Measurements from ENCODE around the gene SP140.
"Not testable (repeated sequence)": the region's sequence is repeated elsewhere in the genome, so short reads cannot be mapped to it uniquely, and the experiment has no call there.

SP140 gene

GRCh38 chr2:230327418-230328154 lies 102.0 kb downstream of the SP140 start:
- DNase-seq, result no peak

GRCh38 chr2:230328155-230328458 lies 102.6 kb downstream of the SP140 start:
- DNase-seq, result no peak

GRCh38 chr2:230329946-230330605 lies 104.5 kb downstream of the SP140 start:
- no peak for DNase-seq

- DNase-seq, result no peak
Measured at GRCh38 chr2:230330725-230331124, 105.2 kb downstream of the SP140 start.

- DNase-seq, result no peak
Measured at GRCh38 chr2:230335461-230335863, 109.9 kb downstream of the SP140 start.

GRCh38 chr2:230335864-230336506 lies 110.4 kb downstream of the SP140 start:
- DNase-seq, result no peak

- not testable (repeated sequence) for DNase-seq
Measured at GRCh38 chr2:230341936-230342528, 116.5 kb downstream of the SP140 start.

- not testable (repeated sequence) for DNase-seq
Measured at GRCh38 chr2:230343041-230343624, 117.6 kb downstream of the SP140 start.

GRCh38 chr2:230343747-230344146 lies 118.2 kb downstream of the SP140 start:
- DNase-seq, result no peak

- DNase-seq, result no peak
Measured at GRCh38 chr2:230346465-230346864, 120.9 kb downstream of the SP140 start.

- DNase-seq, result no peak
Measured at GRCh38 chr2:230346921-230347533, 121.5 kb downstream of the SP140 start.

- DNase-seq, result no peak
Measured at GRCh38 chr2:230347659-230348305, 122.2 kb downstream of the SP140 start.

GRCh38 chr2:230348787-230349186 lies 123.3 kb downstream of the SP140 start:
- no peak for DNase-seq

- no peak for DNase-seq
Measured at GRCh38 chr2:230356084-230356483, 130.5 kb downstream of the SP140 start.

GRCh38 chr2:230358305-230358704 lies 132.8 kb downstream of the SP140 start:
- no peak for DNase-seq

GRCh38 chr2:230360028-230360427 lies 134.5 kb downstream of the SP140 start:
- no peak for DNase-seq

- no peak for DNase-seq
Measured at GRCh38 chr2:230362030-230362691, 136.6 kb downstream of the SP140 start.
